Measurements from ENCODE around the gene RNASE3.
"Not testable (repeated sequence)": the region's sequence is repeated elsewhere in the genome, so short reads cannot be mapped to it uniquely, and the experiment has no call there.

RNASE3 gene

DNA sequence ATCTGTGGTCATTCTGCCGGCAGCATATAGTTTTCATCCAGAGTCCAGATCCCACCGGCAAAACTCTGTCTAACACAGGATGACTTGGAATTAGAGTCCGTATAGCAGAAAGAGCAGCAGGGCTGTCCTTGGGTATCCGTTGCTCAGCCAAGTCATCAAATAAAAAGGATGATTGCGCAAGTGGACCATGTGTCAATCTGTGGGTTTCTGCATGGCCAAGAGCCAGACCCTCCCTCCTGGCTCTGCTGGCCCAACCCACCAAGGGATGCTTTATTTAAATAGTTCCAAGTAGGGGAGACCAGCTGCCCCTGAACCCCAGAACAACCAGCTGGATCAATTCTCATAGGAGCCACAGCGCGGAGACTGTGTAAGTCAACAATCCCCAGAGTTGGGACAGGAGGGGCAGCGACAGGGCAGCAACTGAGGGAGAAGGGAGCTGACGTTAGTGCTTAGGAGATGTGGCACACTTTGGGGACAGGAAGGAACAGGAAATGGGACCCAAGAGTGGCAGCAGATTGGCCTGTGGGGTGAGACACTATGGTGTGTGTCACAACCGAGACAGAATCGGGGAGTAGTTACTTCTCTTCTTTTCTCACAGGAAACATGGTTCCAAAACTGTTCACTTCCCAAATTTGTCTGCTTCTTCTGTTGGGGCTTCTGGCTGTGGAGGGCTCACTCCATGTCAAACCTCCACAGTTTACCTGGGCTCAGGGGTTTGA is 28.0 kb downstream of the RNASE3 start:
- DNase-seq, result not testable (repeated sequence)

DNA sequence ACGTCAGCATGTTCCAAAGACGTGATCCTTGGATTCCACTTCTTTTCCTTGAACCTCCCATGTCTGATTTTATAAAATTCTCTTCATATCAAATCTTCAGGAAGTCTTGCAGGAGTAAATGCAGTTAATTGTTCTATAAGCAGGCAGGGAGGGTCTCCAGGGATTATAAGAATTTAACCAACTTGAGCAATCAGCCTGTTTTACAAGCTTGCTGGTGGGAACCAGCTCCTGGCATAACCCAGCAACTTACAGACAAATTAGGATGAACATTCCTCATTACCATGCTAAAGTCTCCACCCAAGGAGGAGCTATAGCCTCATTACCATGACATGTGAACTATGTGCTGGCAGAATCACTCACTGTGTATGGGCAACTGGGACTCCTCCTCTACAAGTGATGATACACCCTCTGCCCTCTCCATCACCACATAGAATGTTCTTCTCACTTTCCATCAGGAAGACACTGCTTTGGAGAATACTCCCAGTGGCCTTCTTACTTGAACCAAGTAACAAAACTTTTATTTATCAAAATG is 32.6 kb downstream of the RNASE3 start:
- not testable (repeated sequence) for DNase-seq

GRCh38 chr14:20934148-20934762 is 43.1 kb downstream of the RNASE3 start:
- peak; percentile 24 to 63 for DNase-seq

GRCh38 chr14:20935303-20935984 is 44.3 kb downstream of the RNASE3 start:
- no peak for DNase-seq

Measured in stimulated activated CD4-positive, alpha-beta T cell treated with anti-CD3 and anti-CD28 coated beads, Interleukin-2, amount 100 ng/mL, for 24 hours (primary cell).